Activated naive CD8-positive, alpha-beta T cell treated with anti-CD3 and anti-CD28 coated beads, Interleukin-2, amount 10 ng/mL, durations not matched to agents 7 days and 5 days (primary cell): ENCODE data around the gene EEF2KMT. TPM values are rescaled to one million over a fixed set of nuclear protein-coding genes. Genes with fewer than 3 reads are reported as not detected.
A peak's percentile ranks its signal among the peaks of the same experiment; 100 is the strongest.

Source experiments
- ATAC-seq: fragments of 150-1000 bp; cut with Tn5 transposase; one replicate; pipeline ENCODE4 v1.10.0; 2021; ENCODE audit warnings: low read depth, moderate library complexity
- POLR2A ChIA-PET: fragments of 350-600 bp; sonication (Branson Sonifier 250); formaldehyde crosslinking; loops from one replicate; lab custom pipeline; 2021; ENCODE audit warnings: antibody characterized with exemption; lab: Charles Lee
- DNase-seq: peaks from one replicate; pipeline ENCODE4 v3.0.0; 2021
- H3K27ac Mint-ChIP-seq: one replicate; pipeline ENCODE4 v1.8.0; 2022; ENCODE audit warnings: mild to moderate bottlenecking, mixed read lengths
- H3K27me3 Mint-ChIP-seq: one replicate; pipeline ENCODE4 v1.8.0; 2022; ENCODE audit warnings: mild to moderate bottlenecking, moderate library complexity, mixed read lengths
- H3K36me3 Mint-ChIP-seq: one replicate; pipeline ENCODE4 v1.8.0; 2021; ENCODE audit warnings: mild to moderate bottlenecking, mixed read lengths
- H3K4me1 Mint-ChIP-seq: one replicate; pipeline ENCODE4 v1.8.0; 2021; ENCODE audit warnings: mixed read lengths
- H3K4me3 Mint-ChIP-seq: one replicate; pipeline ENCODE4 v1.8.0; 2022; ENCODE audit warnings: mild to moderate bottlenecking, moderate library complexity, mixed read lengths
- H3K9me3 Mint-ChIP-seq: one replicate; pipeline ENCODE4 v1.8.0; 2021; ENCODE audit warnings: mixed read lengths
- total RNA-seq, 2 experiments: library from RNA; stranded (reverse); gene quantifications; one replicate each; pipeline ENCODE4 v1.2.3, GENCODE V29; 2021

Gene EEF2KMT
- total RNA-seq, 2 experiments from 2014 or later: 10.4 to 11.4 TPM

DNA sequence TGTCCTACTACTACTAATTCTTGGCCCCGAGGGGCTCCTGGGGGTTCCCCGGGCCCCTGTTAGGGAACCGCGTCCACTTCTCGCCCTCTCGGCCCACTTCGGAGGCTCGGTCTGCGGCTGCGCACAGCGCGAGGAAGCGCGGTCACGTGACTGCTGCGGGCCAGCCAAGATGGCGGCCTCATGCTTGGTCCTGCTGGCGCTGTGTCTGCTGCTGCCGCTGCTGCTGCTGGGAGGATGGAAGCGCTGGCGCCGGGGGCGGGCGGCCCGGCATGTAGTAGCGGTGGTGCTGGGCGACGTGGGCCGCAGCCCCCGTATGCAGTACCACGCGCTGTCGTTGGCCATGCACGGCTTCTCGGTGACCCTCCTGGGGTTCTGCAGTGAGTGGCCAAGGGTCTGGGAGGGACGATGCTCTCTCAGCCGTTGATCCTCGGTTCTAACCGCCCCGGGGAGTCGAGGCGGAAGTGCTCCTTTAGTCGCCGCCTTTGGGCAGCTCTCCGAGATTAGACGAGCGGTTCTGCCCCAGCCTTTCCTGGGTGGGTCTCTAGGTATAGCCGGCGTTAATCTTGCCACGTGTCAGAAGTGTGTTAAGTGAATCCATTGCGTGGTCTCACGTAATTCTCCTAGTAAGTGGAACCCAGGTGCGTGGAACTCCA is 25.8 kb downstream of the EEF2KMT start, which contains the start of gene ALG1:
TSS of gene ALG1 (plus strand) at position 163 of the 653 bp plus-strand sequence. CDS start at position 170, 7 bp downstream.
- peak; percentile 91 for ATAC-seq
- peak; percentile 92 for DNase-seq
- peaks cover 2% of the 10 kb centered on the region for H3K27me3 Mint-ChIP-seq
- H3K4me1 Mint-ChIP-seq: peaks cover 11% of the 10 kb centered on the region
- peak within 1 kb of the TSS; percentile 92 for H3K27ac Mint-ChIP-seq
- POLR2A ChIA-PET: interaction anchor here (0.6 to 1.7 kb wide), 6 partner anchors 12 to 498 kb away, joined by 3 to 8 read pairs (median 4); partner anchors contain the start of gene NAGPA
- peak within 1 kb of the TSS; percentile 95 for H3K4me3 Mint-ChIP-seq
- peaks cover 8% of the 10 kb centered on the region for H3K36me3 Mint-ChIP-seq
- H3K9me3 Mint-ChIP-seq: no peaks in the 10 kb centered on the region

DNA sequence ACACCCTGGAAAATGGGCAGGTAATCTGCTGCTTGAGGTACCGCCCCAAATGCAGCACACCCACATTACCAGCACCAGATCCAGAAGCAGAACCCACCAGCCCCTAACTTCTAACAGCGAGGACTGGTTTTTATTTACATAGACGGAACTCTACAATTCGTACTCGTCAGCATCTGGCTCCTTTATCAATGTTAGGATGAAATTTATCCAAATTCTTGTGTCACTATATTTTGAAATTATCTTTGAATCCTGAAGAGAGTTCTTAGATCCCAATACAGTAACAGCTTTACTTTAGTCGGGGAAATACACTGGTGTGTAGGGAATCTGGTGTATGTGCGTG is 26.3 kb downstream of the EEF2KMT start:
- POLR2A ChIA-PET: interaction anchor here (0.6 to 1.7 kb wide), 3 partner anchors 37 to 498 kb away, joined by 3 to 6 read pairs (median 5); partner anchors contain the start of gene NAGPA
- H3K4me1 Mint-ChIP-seq: peaks cover 11% of the 10 kb centered on the region
- no peak for ATAC-seq
- H3K4me3 Mint-ChIP-seq: peak overlapping the region; percentile 95
- H3K36me3 Mint-ChIP-seq: peaks cover 8% of the 10 kb centered on the region
- H3K27ac Mint-ChIP-seq: peak overlapping the region; percentile 92
- no peak for DNase-seq
- no peaks in the 10 kb centered on the region for H3K9me3 Mint-ChIP-seq
- H3K27me3 Mint-ChIP-seq: peaks cover 2% of the 10 kb centered on the region

DNA sequence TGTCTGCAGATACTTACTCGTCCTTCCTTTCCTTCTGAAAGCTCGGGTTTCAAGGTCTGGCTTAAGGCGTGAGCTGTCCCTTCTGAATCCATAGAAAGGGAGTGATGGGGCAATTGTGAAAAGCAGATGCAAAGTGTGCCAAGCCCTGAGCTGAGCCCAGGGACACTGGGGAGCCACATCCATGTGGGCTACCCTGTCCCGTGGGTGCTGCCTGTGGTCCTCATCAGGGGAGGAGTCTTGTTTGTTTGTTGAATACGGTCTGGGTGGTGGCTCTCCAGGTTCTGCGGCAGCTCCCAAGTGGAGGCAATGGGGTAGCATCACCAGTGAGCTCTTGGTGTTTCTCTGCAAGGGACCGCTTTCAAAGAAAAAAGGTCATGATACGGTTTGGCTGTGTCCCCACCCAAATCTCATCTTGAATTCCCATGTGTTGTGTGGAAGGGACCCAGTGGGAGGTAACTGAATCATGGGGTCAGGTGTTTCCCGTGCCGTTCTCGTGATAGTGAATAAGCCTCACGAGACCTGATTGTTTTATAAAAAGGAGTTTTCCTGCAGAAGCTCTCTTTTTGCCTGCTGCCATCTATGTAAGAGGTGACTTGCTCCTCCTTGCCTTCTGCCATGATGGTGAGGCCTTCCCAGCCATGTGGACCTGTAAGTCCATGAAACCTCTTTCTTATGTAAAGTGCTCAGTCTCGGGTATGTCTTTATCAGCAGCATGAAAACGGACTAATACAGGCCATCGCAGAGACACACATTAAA is 27.0 kb downstream of the EEF2KMT start:
- DNase-seq (no peak), ATAC-seq (no peak)
- H3K36me3 Mint-ChIP-seq: peaks cover 6% of the 10 kb centered on the region
- peak overlapping the region; percentile 92 for H3K27ac Mint-ChIP-seq
- H3K4me3 Mint-ChIP-seq: no peak overlapping the region
- H3K27me3 Mint-ChIP-seq: peaks cover 2% of the 10 kb centered on the region
- peaks cover 11% of the 10 kb centered on the region for H3K4me1 Mint-ChIP-seq
- H3K9me3 Mint-ChIP-seq: no peaks in the 10 kb centered on the region
- POLR2A ChIA-PET: interaction anchor here (0.6 to 1.7 kb wide), 2 partner anchors 37 to 497 kb away, joined by 3 to 5 read pairs; partner anchors contain the start of gene NAGPA

DNA sequence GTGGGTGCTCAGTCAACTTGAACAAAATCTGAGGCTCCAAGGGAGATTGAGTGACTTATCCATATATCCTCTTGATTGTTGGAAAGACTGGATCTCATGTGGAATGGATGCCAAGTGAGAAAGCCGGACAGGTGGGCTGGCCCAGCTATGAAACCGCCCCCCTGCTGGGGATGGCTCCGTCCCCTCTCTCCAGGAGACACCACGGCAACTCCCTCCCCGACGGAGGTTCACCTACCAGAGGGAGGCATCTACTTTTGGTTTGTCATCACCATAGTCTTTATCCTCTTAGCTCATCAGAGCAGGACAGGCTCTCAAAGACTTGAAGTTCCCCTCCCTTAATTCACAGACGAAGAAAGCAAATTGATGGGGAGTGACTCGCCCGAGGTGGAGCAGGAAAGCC is 27.7 kb downstream of the EEF2KMT start:
- Mint-ChIP-seq H3K27ac (no peak overlapping the region), H3K4me3 (no peak overlapping the region), H3K9me3 (no peaks in the 10 kb centered on the region), H3K4me1 (peaks cover 11% of the 10 kb centered on the region), H3K36me3 (peaks cover 4% of the 10 kb centered on the region), H3K27me3 (peaks cover 2% of the 10 kb centered on the region)
- ATAC-seq: no peak
- no peak for DNase-seq
- POLR2A ChIA-PET: no interaction called here

DNA sequence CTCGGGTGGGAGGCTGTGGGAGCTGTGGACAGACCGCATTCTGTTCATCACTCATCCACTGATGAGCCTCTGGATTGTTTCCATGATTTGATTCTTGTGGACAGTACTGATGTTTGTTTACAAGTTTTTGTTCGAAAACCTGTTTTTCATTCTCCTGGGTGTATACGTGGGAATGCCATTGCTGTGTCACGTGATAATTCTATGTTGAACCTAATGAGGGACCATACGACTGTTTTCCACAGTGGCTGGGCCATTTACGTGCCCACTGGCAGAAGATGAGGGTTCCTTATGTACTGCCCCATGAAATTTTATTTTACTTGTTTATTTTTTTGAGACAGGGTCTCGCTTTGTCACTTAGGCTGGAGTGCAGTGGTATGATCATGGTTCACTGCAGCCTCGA is 28.5 kb downstream of the EEF2KMT start:
- Mint-ChIP-seq H3K4me3 (no peak overlapping the region), H3K9me3 (no peaks in the 10 kb centered on the region), H3K36me3 (no peaks in the 10 kb centered on the region), H3K4me1 (peaks cover 11% of the 10 kb centered on the region), H3K27ac (no peak overlapping the region), H3K27me3 (peaks cover 2% of the 10 kb centered on the region)
- DNase-seq: no peak
- POLR2A ChIA-PET: no interaction called here
- ATAC-seq: no peak

DNA sequence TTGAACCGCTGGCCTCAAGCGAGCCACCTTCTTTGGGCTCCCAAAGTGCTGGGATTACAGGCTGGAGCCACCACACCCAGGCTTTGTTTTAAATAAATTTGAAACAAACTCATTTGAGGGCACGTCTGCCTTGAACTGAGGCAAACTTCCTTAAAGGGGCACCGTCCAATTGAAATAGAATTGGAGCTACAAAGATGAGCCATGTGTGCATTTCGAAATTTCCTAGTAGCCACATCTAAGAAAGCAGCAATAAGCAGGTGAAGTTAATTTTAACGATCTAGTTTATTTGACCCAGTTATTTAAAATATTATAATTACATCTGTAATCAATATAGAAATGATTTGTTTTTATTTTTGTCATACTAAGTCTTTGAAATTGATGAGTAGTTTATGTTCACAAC is 31.1 kb downstream of the EEF2KMT start:
- Mint-ChIP-seq H3K4me3 (no peak overlapping the region), H3K4me1 (peaks cover 8% of the 10 kb centered on the region), H3K36me3 (no peaks in the 10 kb centered on the region), H3K27ac (no peak overlapping the region), H3K9me3 (no peaks in the 10 kb centered on the region), H3K27me3 (peaks cover 2% of the 10 kb centered on the region)
- DNase-seq (no peak), ATAC-seq (no peak)
- POLR2A ChIA-PET: no interaction called here

DNA sequence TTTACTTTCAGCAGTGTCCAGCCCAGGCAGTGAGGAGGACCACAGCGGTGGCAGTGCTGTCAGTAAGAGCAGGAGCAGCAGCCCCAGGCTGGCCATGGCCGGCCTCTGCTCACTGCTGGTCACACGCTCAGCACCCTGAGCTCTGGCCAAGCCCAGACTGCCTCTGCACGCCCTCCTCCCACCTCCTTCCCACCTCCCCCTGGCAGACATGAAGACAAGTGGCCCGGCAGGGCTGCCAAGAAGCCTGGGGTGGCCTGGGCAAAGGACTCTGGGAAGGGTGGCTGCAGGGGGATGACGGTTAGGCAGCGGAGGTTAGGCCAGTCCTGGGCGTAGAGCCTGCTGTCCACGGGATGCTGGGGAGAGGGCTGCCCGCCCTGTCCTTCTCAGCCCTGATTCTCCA is 31.8 kb downstream of the EEF2KMT start, which contains the start of gene C16orf89:
TSS of gene C16orf89 (minus strand) at position 144 of the 400 bp plus-strand sequence. CDS start at position 96, 48 bp downstream.
- DNase-seq (no peak), ATAC-seq (no peak)
- Mint-ChIP-seq H3K36me3 (no peaks in the 10 kb centered on the region), H3K27me3 (peaks cover 2% of the 10 kb centered on the region), H3K4me3 (no peak within 1 kb of the TSS), H3K4me1 (peaks cover 6% of the 10 kb centered on the region), H3K27ac (no peak within 1 kb of the TSS), H3K9me3 (no peaks in the 10 kb centered on the region)
- POLR2A ChIA-PET: no interaction called here

DNA sequence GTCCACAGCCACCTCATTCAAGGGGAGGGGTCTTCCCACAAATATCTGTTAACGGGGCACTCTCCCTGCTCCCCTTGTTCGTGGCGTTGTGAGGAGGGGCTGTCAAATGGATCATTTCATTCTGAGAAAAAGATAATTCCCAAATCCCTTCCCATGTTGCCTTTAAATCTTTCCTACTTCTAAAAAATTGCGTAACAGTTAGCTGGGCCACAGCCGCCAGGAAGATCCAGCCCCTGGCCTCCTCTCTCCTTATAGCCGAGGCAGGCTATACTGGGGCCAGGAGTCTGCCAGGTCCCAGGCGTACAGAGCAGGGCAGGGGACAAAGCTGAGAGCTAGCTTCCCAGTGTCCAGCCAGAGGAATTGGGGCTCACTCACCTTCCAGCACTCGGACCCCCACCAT is 32.3 kb downstream of the EEF2KMT start:
- POLR2A ChIA-PET: no interaction called here
- no peak overlapping the region for H3K27ac Mint-ChIP-seq

DNA sequence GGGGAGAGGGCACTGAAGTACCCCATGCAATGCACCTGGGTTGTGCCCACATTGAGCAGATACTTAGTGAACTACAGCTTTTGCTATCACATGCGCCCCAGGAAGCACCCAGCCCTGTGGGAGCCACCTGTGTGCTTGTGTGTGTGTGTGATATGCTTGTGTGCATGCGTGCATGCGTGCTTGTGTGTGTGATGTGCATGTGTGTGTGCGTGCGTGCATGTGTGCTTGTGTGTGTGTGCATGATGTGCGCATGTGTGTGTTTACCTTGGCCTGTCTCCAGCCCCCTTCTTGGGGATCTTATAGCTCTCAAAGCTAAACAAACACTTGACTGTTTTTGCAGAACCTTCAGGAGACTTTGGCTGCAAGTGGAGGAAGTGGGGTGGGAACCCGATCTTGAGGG is 32.7 kb downstream of the EEF2KMT start:
- H3K27me3 Mint-ChIP-seq: peaks cover 2% of the 10 kb centered on the region

More for the DNA sequence above, 32.3 kb downstream of the EEF2KMT start:
- Mint-ChIP-seq H3K4me1 (peaks cover 6% of the 10 kb centered on the region), H3K4me3 (no peak overlapping the region), H3K27me3 (peaks cover 2% of the 10 kb centered on the region), H3K9me3 (no peaks in the 10 kb centered on the region), H3K36me3 (no peaks in the 10 kb centered on the region)
- DNase-seq (no peak), ATAC-seq (no peak)

DNA sequence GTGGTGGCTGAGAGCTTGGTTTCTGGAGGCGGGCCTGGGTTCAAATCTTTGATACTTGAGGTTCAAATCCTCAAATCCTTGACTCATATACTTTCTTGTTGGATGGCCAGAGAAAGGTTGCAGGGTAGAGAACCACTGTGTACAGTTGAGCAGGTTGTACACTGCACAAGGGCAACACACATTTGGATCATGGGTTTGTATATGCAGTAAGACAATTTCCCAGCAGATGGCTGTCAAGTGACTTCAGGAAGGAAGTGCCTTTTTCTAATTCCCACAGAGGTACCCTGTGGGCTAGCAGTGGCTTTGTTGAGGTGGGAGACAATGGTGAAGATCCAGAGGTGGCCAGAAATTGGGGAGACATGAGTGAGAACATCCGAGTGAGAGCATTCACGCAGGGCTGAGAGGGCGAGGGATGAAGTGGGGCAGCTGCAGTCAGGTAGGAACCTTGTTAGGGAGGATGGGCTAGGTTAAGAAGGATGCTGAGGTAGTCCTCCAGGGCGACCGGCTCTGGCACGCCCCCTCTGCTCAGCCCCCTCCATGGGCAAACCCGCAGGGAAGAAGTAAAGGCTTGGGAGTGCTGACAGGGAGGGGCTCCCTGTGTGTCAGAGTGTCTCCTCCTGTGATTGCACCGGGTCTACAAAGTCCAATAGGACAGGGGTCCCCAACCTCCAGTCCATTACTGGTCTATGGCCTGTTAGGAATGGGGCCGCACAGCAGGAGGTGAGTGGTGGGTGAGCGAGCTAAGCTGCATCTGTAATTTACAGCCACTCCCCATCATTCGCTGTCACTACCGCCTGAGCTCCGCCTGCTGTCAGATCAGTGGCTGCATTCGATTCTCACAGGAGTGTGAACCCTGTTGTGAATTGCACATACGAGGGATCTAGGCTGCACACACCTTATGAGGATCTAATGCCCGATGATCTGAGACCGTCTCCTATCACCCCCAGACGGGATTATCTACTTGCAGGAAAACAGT is 34.5 kb downstream of the EEF2KMT start:
- Mint-ChIP-seq H3K36me3 (no peaks in the 10 kb centered on the region), H3K9me3 (no peaks in the 10 kb centered on the region), H3K4me1 (peaks cover 7% of the 10 kb centered on the region), H3K27me3 (peaks cover 3% of the 10 kb centered on the region), H3K4me3 (no peak overlapping the region), H3K27ac (no peak overlapping the region)
- ATAC-seq (no peak), DNase-seq (no peak)
- POLR2A ChIA-PET: no interaction called here

More for the DNA sequence above, 32.7 kb downstream of the EEF2KMT start:
- Mint-ChIP-seq H3K36me3 (no peaks in the 10 kb centered on the region), H3K4me3 (no peak overlapping the region), H3K9me3 (no peaks in the 10 kb centered on the region), H3K27ac (no peak overlapping the region), H3K4me1 (peaks cover 6% of the 10 kb centered on the region)
- no peak for DNase-seq
- POLR2A ChIA-PET: no interaction called here
- ATAC-seq: no peak

DNA sequence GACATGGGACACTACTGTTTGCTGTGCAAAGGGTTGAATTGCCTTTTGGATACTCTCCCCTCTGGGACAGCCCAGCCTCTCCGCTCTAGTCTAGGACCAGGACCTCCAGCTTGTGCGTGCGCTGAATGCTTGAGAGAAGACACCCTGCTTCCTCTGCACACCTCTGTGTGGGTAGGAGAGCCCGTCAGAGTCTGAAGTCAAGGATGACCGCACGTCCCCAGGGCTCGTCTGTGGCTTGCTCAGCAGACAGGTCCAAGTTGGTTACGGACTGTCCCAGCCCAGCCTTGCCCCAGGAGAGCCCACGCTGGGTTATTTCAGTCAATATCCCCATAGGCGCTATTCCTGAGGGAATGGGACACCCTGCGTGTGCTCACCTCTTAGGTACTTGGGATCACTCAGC is 35.5 kb downstream of the EEF2KMT start:
- Mint-ChIP-seq H3K27ac (no peak overlapping the region), H3K9me3 (no peaks in the 10 kb centered on the region), H3K27me3 (peaks cover 2% of the 10 kb centered on the region), H3K36me3 (no peaks in the 10 kb centered on the region), H3K4me3 (no peak overlapping the region), H3K4me1 (peaks cover 7% of the 10 kb centered on the region)
- ATAC-seq (no peak), DNase-seq (no peak)
- POLR2A ChIA-PET: interaction anchor here (0.8 kb wide), 1 partner anchor 28 kb away, joined by 5 read pairs; no protein-coding TSS in a partner anchor

DNA sequence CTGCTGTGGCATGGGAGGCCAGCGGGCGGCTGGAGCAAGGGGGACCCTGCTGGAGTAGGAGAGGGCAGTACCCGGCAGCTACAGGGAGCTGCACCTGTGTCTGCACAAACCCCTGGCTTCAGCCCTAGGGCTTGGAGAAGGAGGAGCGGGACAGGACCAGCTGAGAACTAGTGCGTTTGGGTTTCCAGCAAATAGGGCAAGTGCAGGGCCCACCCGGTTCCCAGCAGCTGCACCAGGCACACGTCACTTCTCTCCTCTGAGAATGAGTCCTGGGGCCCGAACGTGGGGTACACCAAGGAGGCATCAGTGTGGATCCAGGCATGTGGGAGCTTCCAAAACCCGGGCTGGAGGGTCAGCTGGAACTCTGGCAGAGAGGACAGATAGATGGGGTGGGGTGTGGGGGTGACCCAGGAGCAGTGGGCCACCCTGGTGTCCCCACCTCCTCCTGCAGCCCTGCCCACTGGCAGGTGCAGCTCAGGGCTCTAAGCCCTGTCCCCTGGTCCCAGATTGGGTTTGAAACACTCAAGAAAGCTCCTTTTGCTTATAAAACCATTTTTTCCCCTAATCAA is 37.4 kb downstream of the EEF2KMT start:
- DNase-seq: no peak
- POLR2A ChIA-PET: no interaction called here
- Mint-ChIP-seq H3K4me3 (no peak overlapping the region), H3K27me3 (peaks cover 2% of the 10 kb centered on the region), H3K36me3 (no peaks in the 10 kb centered on the region), H3K9me3 (no peaks in the 10 kb centered on the region), H3K27ac (no peak overlapping the region), H3K4me1 (peaks cover 7% of the 10 kb centered on the region)
- ATAC-seq: no peak
